Neural progenitor cell (in vitro differentiated cells): ENCODE measurements around the gene FOXN3. TPM values are rescaled to one million over a fixed set of nuclear protein-coding genes. Genes with fewer than 3 reads are reported as not detected.

Experiments used
- DNase-seq: peaks from one replicate; pipeline ENCODE4 v3.0.0-alpha.2; 2016; ENCODE audit warnings: low spot score
- H2AFZ ChIP-seq: fragments of 200-600 bp; sonication (generic); replicated peaks from 2 replicates; pipeline ENCODE4 v1.6.1; 2016; ENCODE audit warnings: antibody characterized with exemption
- H3F3A ChIP-seq: fragments of 200-600 bp; sonication (generic); 2 replicates; pipeline ENCODE4 v1.6.1; 2016; ENCODE audit warnings: antibody characterized with exemption, low read depth
- H3K27ac ChIP-seq: fragments of 200-600 bp; sonication (generic); 2 replicates; pipeline ENCODE4 v1.5.1; 2016; ENCODE audit warnings: mild to moderate bottlenecking
- H3K27me3 ChIP-seq: fragments of 200-600 bp; sonication (generic); 2 replicates; pipeline ENCODE4 v1.6.1; 2016; ENCODE audit warnings: mild to moderate bottlenecking, moderate library complexity
- H3K36me3 ChIP-seq: fragments of 200-600 bp; sonication (generic); 2 replicates; pipeline ENCODE4 v1.5.1; 2016
- H3K4me1 ChIP-seq: fragments of 200-600 bp; sonication (generic); 2 replicates; pipeline ENCODE4 v1.6.1; 2016; ENCODE audit warnings: mixed run types
- H3K4me2 ChIP-seq: fragments of 200-600 bp; sonication (generic); 2 replicates; pipeline ENCODE4 v1.6.1; 2016
- H3K4me3 ChIP-seq: fragments of 200-600 bp; sonication (generic); 2 replicates; pipeline ENCODE4 v1.5.1; 2016
- H3K79me2 ChIP-seq: fragments of 200-600 bp; sonication (generic); 2 replicates; pipeline ENCODE4 v1.6.1; 2016; ENCODE audit warnings: low read depth
- H3K9ac ChIP-seq: fragments of 200-600 bp; sonication (generic); 2 replicates; pipeline ENCODE4 v1.6.1; 2016
- H3K9me3 ChIP-seq: fragments of 200-600 bp; sonication (generic); 2 replicates; pipeline ENCODE4 v1.5.1; 2016; ENCODE audit warnings: low read depth
- H4K20me1 ChIP-seq: fragments of 200-600 bp; sonication (generic); 2 replicates; pipeline ENCODE4 v1.6.1; 2016; ENCODE audit warnings: low read depth
- H3K27ac Mint-ChIP-seq: 3 replicates; pipeline ENCODE4 v1.8.0; 2021; ENCODE audit warnings: mixed read lengths
- H3K27me3 Mint-ChIP-seq: 2 replicates; pipeline ENCODE4 v1.8.0; 2022; ENCODE audit warnings: low read depth, mild to moderate bottlenecking, inconsistent platforms, moderate library complexity, mixed read lengths; ENCODE audit not compliant: insufficient read depth
- H3K36me3 Mint-ChIP-seq: 3 replicates; pipeline ENCODE4 v1.8.0; 2021; ENCODE audit warnings: mixed read lengths
- H3K4me1 Mint-ChIP-seq: 3 replicates; pipeline ENCODE4 v1.8.0; 2021; ENCODE audit warnings: mixed read lengths
- H3K4me3 Mint-ChIP-seq: 3 replicates; pipeline ENCODE4 v1.8.0; 2021; ENCODE audit warnings: mild to moderate bottlenecking, moderate library complexity, mixed read lengths
- H3K9me3 Mint-ChIP-seq: 3 replicates; pipeline ENCODE4 v1.8.0; 2020; ENCODE audit warnings: mixed read lengths
- CTCF ChIP-seq: fragments of 200-600 bp; sonication (generic); IDR thresholded peaks from 2 replicates; pipeline ENCODE4 v1.5.1; 2017; ENCODE audit warnings: antibody characterized with exemption, mild to moderate bottlenecking
- EZH2 ChIP-seq: fragments of 200-600 bp; sonication (generic); IDR thresholded peaks from 2 replicates; pipeline ENCODE4 v1.6.1; 2017; ENCODE audit warnings: antibody characterized with exemption, mild to moderate bottlenecking, moderate library complexity
- EZH2phosphoT487 ChIP-seq: fragments of 200-600 bp; sonication (generic); IDR thresholded peaks from 2 replicates; pipeline ENCODE4 v1.6.1; 2017; ENCODE audit warnings: antibody characterized with exemption
- total RNA-seq: library from RNA; depleted of rRNA; stranded (reverse); fragments of >200 nt; gene quantifications from 2 replicates; pipeline ENCODE4 v1.2.3, GENCODE V29; 2015; ENCODE audit warnings: low replicate concordance

Gene FOXN3
- total RNA-seq, 1 donor from 2014 or later = 39.5 TPM

GRCh38 chr14:89240414-89240813, 176.6 kb downstream of the FOXN3 start:
- H3K9ac ChIP-seq = no peak overlapping the region
- DNase-seq = no peak
- no peaks in the 10 kb centered on the region for H3F3A ChIP-seq
- no peak overlapping the region for H3K4me3 Mint-ChIP-seq
- peaks cover 24% of the 10 kb centered on the region for H4K20me1 ChIP-seq
- H3K27ac Mint-ChIP-seq = no peak overlapping the region
- no peak overlapping the region for H3K27ac ChIP-seq
- H3K9me3 ChIP-seq = no peaks in the 10 kb centered on the region
- H3K36me3 Mint-ChIP-seq = peaks cover 21% of the 10 kb centered on the region
- H3K4me2 ChIP-seq = no peak overlapping the region
- H3K4me3 ChIP-seq = no peak overlapping the region
- peaks cover 15% of the 10 kb centered on the region for H3K4me1 Mint-ChIP-seq
- peaks cover 19% of the 10 kb centered on the region for H3K4me1 ChIP-seq
- peaks cover 13% of the 10 kb centered on the region for H3K9me3 Mint-ChIP-seq
- H3K36me3 ChIP-seq = no peaks in the 10 kb centered on the region
- no peak overlapping the region for H2AFZ ChIP-seq
- H3K27me3 Mint-ChIP-seq = peaks cover 2% of the 10 kb centered on the region
- TF ChIP-seq CTCF (no peak), EZH2 (no peak), EZH2phosphoT487 (no peak)
- H3K27me3 ChIP-seq = no peaks in the 10 kb centered on the region
- H3K79me2 ChIP-seq = peaks cover 29% of the 10 kb centered on the region

- H3K27ac Mint-ChIP-seq = no peak overlapping the region
- no peak overlapping the region for H3K9ac ChIP-seq
Measured at GRCh38 chr14:89239023-89239422, 178.0 kb downstream of the FOXN3 start.

GRCh38 chr14:89237921-89238529, 179.0 kb downstream of the FOXN3 start:
- Mint-ChIP-seq H3K4me1 (peaks cover 18% of the 10 kb centered on the region), H3K4me3 (no peak overlapping the region), H3K27ac (no peak overlapping the region), H3K27me3 (peaks cover 3% of the 10 kb centered on the region), H3K36me3 (peaks cover 25% of the 10 kb centered on the region), H3K9me3 (peaks cover 17% of the 10 kb centered on the region)
- H3K27ac ChIP-seq = no peak overlapping the region
- DNase-seq = peak; percentile 15
- H3K79me2 ChIP-seq = peaks cover 24% of the 10 kb centered on the region
- peaks cover 5% of the 10 kb centered on the region for H3K4me1 ChIP-seq
- no peak overlapping the region for H2AFZ ChIP-seq
- H3F3A ChIP-seq = peaks cover 2% of the 10 kb centered on the region
- no peak overlapping the region for H3K4me3 ChIP-seq
- no peak overlapping the region for H3K9ac ChIP-seq
- peak; percentile 48 for TF ChIP-seq CTCF
- no peak for TF ChIP-seq EZH2
- H3K4me2 ChIP-seq = no peak overlapping the region
- H4K20me1 ChIP-seq = peaks cover 16% of the 10 kb centered on the region
- H3K36me3 ChIP-seq = no peaks in the 10 kb centered on the region
- H3K9me3 ChIP-seq = no peaks in the 10 kb centered on the region
- no peaks in the 10 kb centered on the region for H3K27me3 ChIP-seq

More at GRCh38 chr14:89239023-89239422, 178.0 kb downstream of the FOXN3 start:
- H3K27me3 ChIP-seq = no peaks in the 10 kb centered on the region
- H3K79me2 ChIP-seq = peaks cover 25% of the 10 kb centered on the region
- no peak overlapping the region for H3K27ac ChIP-seq
- peaks cover 14% of the 10 kb centered on the region for H3K4me1 Mint-ChIP-seq
- no peak overlapping the region for H3K4me3 Mint-ChIP-seq
- peaks cover 17% of the 10 kb centered on the region for H4K20me1 ChIP-seq
- no peaks in the 10 kb centered on the region for H3F3A ChIP-seq
- H3K36me3 Mint-ChIP-seq = peaks cover 25% of the 10 kb centered on the region
- no peaks in the 10 kb centered on the region for H3K36me3 ChIP-seq
- no peaks in the 10 kb centered on the region for H3K9me3 ChIP-seq
- H3K4me1 ChIP-seq = peaks cover 12% of the 10 kb centered on the region
- H2AFZ ChIP-seq = no peak overlapping the region
- DNase-seq = no peak
- peaks cover 17% of the 10 kb centered on the region for H3K9me3 Mint-ChIP-seq
- peaks cover 3% of the 10 kb centered on the region for H3K27me3 Mint-ChIP-seq
- no peak overlapping the region for H3K4me2 ChIP-seq
- no peak overlapping the region for H3K4me3 ChIP-seq
- no peak for TF ChIP-seq EZH2phosphoT487
- no peak for TF ChIP-seq CTCF
